Vagina (tissue), 2 donors: Measurements from ENCODE around the gene FAM161A. TPM values are rescaled to one million over a fixed set of nuclear protein-coding genes. Genes with fewer than 3 reads are reported as not detected.

Source experiments
- DNase-seq, 2 donors: peaks; one replicate each; pipeline ENCODE4 v3.0.0-alpha.2; 2017; ENCODE audit errors: extremely low spot score in 2 of 2
- H3K27ac ChIP-seq: fragments of 200-600 bp; sonication (generic); one replicate; pipeline ENCODE4 v1.5.1; 2019
- H3K27me3 ChIP-seq: fragments of 200-600 bp; sonication (generic); one replicate; pipeline ENCODE4 v1.5.1; 2019
- H3K36me3 ChIP-seq, 2 donors: fragments of 200-600 bp; sonication (generic); one replicate each; pipeline ENCODE4 v1.5.1; 2017 to 2019
- H3K4me1 ChIP-seq: fragments of 200-600 bp; sonication (generic); one replicate; pipeline ENCODE4 v1.5.1; 2019
- H3K4me3 ChIP-seq, 2 donors: fragments of 200-600 bp; sonication (generic); 1 replicate in 1 of 2; 2 replicates in 1 of 2; pipeline ENCODE4 v1.5.1; 2016 to 2019
- H3K9me3 ChIP-seq: fragments of 200-600 bp; sonication (generic); one replicate; pipeline ENCODE4 v1.5.1; 2019
- CTCF ChIP-seq, 3 experiments: fragments of 450-650 bp in 2 of 3; fragments of 200-600 bp in 1 of 3; sonication (generic) in 1 of 3; IDR thresholded peaks; one replicate each; pipeline ENCODE4 v1.5.1; 2017 to 2019; ENCODE audit warnings: antibody characterized with exemption in 3 of 3, mild to moderate bottlenecking in 2 of 3, moderate library complexity in 2 of 3
- POLR2A ChIP-seq, 2 donors: fragments of 450-650 bp; IDR thresholded peaks; one replicate each; pipeline ENCODE4 v1.6.1; 2017; ENCODE audit warnings: antibody characterized with exemption in 2 of 2, mild to moderate bottlenecking in 2 of 2, moderate library complexity in 2 of 2
- POLR2AphosphoS5 ChIP-seq, 2 donors: sonication (generic); formaldehyde crosslinking; IDR thresholded peaks; one replicate each; pipeline ENCODE4 v1.9.0; 2017; ENCODE audit warnings: antibody characterized with exemption in 2 of 2, mild to moderate bottlenecking in 2 of 2, low read depth in 1 of 2; ENCODE audit not compliant: insufficient read depth in 1 of 2
- intact Hi-C: fragments of 100-400 bp; cut with DNase I; formaldehyde crosslinking; loops from one replicate; pipeline ENCODE4 v1.15.1; 2023
- small RNA-seq: library from RNA; depleted of rRNA; stranded (forward); fragments of <200 nt; gene quantifications from one replicate; pipeline ENCODE3, GENCODE V24; 2016
- total RNA-seq: library from RNA; depleted of rRNA; stranded (reverse); fragments of >200 nt; gene quantifications from one replicate; pipeline ENCODE4 v1.2.3, GENCODE V29; 2016

FAM161A gene
- total RNA-seq, 1 donor from 2014 or later = 2.5 TPM

- H3K36me3 ChIP-seq = no peaks in the 10 kb centered on the region
- no peak for TF ChIP-seq POLR2AphosphoS5 (IDR thresholded peaks at IDR 0.05; ENCODE audit: insufficient read depth in 1 of 2, low read depth in 1 of 2)
- no peak for TF ChIP-seq CTCF (IDR thresholded peaks at IDR 0.05)
- TF ChIP-seq POLR2A (IDR thresholded peaks at IDR 0.05) = no peak
- intact Hi-C loops = no loop called here
- DNase-seq = no peak
- H3K27ac ChIP-seq = no peak overlapping the region
- no peaks in the 10 kb centered on the region for H3K4me1 ChIP-seq
- no peaks in the 10 kb centered on the region for H3K27me3 ChIP-seq
- no peak overlapping the region for H3K4me3 ChIP-seq
- peaks cover 3% of the 10 kb centered on the region for H3K9me3 ChIP-seq
These were observed 69.2 kb downstream of the FAM161A start for GRCh38 chr2:61784643-61785042.

- H3K4me1 ChIP-seq = no peaks in the 10 kb centered on the region
- H3K27me3 ChIP-seq = no peaks in the 10 kb centered on the region
- TF ChIP-seq CTCF (IDR thresholded peaks at IDR 0.05) (no peak), POLR2A (IDR thresholded peaks at IDR 0.05) (no peak), POLR2AphosphoS5 (IDR thresholded peaks at IDR 0.05; ENCODE audit: insufficient read depth in 1 of 2, low read depth in 1 of 2) (no peak)
- no peak overlapping the region for H3K4me3 ChIP-seq
- H3K27ac ChIP-seq = no peak overlapping the region
- intact Hi-C loops = no loop called here
- H3K9me3 ChIP-seq = peaks cover 1% of the 10 kb centered on the region
- DNase-seq = no peak
- H3K36me3 ChIP-seq = no peaks in the 10 kb centered on the region
These were observed 77.8 kb downstream of the FAM161A start for GRCh38 chr2:61775956-61776570.

Small RNAs within 50 kb of the gene (small RNA-seq; reads per million reads assigned to genes)
- gene RPS24P7 = not detected

Other genes with a start within 250 kb of the FAM161A start
- 72.7 TPM for gene CCT4, start 34.6 kb upstream of the FAM161A start, total RNA-seq
- gene COMMD1, start 51.6 kb upstream of the FAM161A start, total RNA-seq = 43.0 TPM